Measurements from ENCODE around the gene WDR48. TPM values are rescaled to one million over a fixed set of nuclear protein-coding genes. Genes with fewer than 3 reads are reported as not detected.

The WDR48 gene
- total and polyA plus RNA-seq, 2 experiments from 2014 or later = 27.2 to 54.3 TPM

DNA sequence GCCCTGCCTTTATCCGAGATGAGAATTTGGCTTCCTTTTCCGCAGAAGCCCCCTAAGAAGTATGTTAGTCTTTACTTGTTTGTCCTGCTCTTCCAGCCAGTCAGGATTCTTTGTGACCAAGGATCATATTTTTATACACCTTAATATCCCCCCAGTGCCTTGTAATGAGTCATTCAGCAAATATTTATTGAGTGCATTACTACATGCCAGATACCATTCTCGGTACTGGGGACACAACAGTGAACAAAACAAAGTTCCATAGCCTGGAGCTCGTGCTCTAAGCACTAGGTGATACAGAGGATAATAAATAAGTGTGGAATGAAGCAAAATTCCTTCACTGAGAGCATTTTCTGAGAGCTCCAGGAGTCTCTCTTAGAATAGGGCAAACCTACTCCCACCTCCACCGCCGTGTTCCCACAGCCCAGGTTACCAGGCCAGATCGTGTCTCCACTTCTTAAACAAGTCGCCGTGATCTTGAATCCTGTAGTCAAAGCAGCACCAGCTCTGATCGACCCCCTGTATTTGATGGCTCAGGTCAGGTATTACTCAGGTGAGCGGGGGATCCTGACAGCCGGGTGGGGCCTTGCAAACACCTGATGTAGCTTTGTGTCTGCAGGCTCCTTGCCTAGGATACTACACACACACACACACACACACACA lies 74.2 kb downstream of the WDR48 start:
- no peaks in the 10 kb centered on the region for H4K20me1 ChIP-seq (replicated peaks; ENCODE audit: insufficient read depth)
- no peak overlapping the region for H3K27ac ChIP-seq (ENCODE audit: low read depth)
- H2AFZ ChIP-seq = no peak overlapping the region
- no peaks in the 10 kb centered on the region for H3F3A ChIP-seq (replicated peaks; ENCODE audit: low read depth)
- no peak overlapping the region for H3K4me3 ChIP-seq
- no peaks in the 10 kb centered on the region for H3K27me3 ChIP-seq (ENCODE audit: insufficient read depth)
- no peaks in the 10 kb centered on the region for H3K9me2 ChIP-seq (ENCODE audit: insufficient read depth)
- no peak overlapping the region for H3K4me3 Mint-ChIP-seq
- no peaks in the 10 kb centered on the region for H3K9me3 Mint-ChIP-seq
- H3K27me3 Mint-ChIP-seq (ENCODE audit: insufficient read depth, low read depth, poor library complexity) = peaks cover 6% of the 10 kb centered on the region
- ATAC-seq (no peak), DNase-seq (ENCODE audit: low spot score) (no peak)
- H3K79me2 ChIP-seq (replicated peaks; ENCODE audit: insufficient read depth) = no peaks in the 10 kb centered on the region
- no peaks in the 10 kb centered on the region; the same call in 2 of the 3 replicates for H3K36me3 Mint-ChIP-seq (ENCODE audit: low read depth)
- H3K4me2 ChIP-seq = no peak overlapping the region
- TF ChIP-seq EZH2 (IDR thresholded peaks at IDR 0.05; ENCODE audit: low read depth, unreplicated experiment) (no peak), STAT1 (IDR thresholded peaks at IDR 0.05; ENCODE audit: unreplicated experiment) (no peak), CTCF (conservative IDR thresholded peaks at IDR 0.05; ENCODE audit: low read depth in 2 of 2) (no peak), NANOG (IDR thresholded peaks at IDR 0.05; ENCODE audit: borderline replicate concordance) (no peak), POLR2AphosphoS5 (IDR thresholded peaks at IDR 0.05; ENCODE audit: low read depth) (no peak), CREB1 (CRISPR knock-in tag; IDR thresholded peaks at IDR 0.05; ENCODE audit: low read depth) (no peak), ZNF331 (CRISPR knock-in tag; IDR thresholded peaks at IDR 0.05; ENCODE audit: low read depth) (no peak), REST (IDR thresholded peaks at IDR 0.05; ENCODE audit: unreplicated experiment) (no peak), ETS1 (IDR thresholded peaks at IDR 0.05) (no peak), EZH2phosphoT487 (IDR thresholded peaks at IDR 0.05; ENCODE audit: unreplicated experiment) (no peak)
- peaks cover 6% of the 10 kb centered on the region; the same call in 2 of the 3 replicates for H3K4me1 Mint-ChIP-seq
- no peaks in the 10 kb centered on the region for H3K36me3 ChIP-seq (ENCODE audit: insufficient read depth)
- no peaks in the 10 kb centered on the region for H3K4me1 ChIP-seq (ENCODE audit: insufficient read depth)
- no peak overlapping the region for H3K27ac Mint-ChIP-seq

Measured in GM23338 (cell line).